GM19395 (cell line): Measurements from ENCODE around the gene FMNL2.
"Not testable (repeated sequence)": the region's sequence is repeated elsewhere in the genome, so short reads cannot be mapped to it uniquely, and the experiment has no call there.

Experiments
- ATAC-seq: cut with Tn5 transposase; IDR thresholded peaks from one replicate; pipeline ENCODE4 v1.9.1; 2021; ENCODE audit warnings: mild to moderate bottlenecking, moderate library complexity; ENCODE audit not compliant: unreplicated experiment

The FMNL2 gene

GRCh38 chr2:152466980-152467676, 132.2 kb downstream of the FMNL2 start:
- peak; percentile 97 for ATAC-seq

DNA sequence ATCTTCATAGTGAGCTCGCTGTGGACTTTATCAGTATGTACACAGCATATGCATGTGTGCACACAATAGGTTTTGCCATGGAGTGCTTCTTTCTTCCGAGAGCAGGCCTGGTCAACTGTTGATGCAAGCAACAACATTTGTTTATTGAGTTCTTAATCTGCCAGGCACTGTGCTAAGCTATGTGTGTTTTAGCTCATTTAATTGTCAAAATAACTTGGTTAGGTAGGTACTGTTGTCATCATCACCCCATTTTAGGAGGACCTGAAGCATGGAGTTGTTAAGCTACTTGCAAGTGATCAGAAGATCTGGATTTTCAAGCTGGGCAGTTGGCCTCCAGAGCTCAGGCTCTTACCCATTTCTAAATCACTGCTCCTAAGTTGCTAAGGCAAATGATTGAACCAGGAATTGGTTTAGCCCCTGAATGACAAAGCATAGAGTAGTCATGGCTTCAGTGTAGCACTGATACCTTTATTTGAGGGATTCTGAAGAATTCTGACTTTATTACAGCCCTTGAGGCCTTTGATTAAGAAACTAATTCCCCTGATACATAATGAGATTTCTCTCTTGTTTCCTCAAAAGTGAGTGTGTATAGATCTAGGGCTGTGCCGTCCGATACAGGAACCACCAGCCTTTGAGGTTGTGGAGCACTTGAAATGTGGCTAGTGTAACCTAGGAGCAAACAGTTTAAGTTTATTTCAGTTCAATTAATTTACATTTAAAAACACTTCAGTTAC, 132.9 kb downstream of the FMNL2 start:
- ATAC-seq, result no peak

- ATAC-seq, result no peak
Measured at GRCh38 chr2:152468899-152469692, 134.1 kb downstream of the FMNL2 start.

GRCh38 chr2:152470861-152471854, 136.2 kb downstream of the FMNL2 start:
- no peak for ATAC-seq

- no peak for ATAC-seq
Measured at GRCh38 chr2:152472481-152472887, 137.5 kb downstream of the FMNL2 start.

DNA sequence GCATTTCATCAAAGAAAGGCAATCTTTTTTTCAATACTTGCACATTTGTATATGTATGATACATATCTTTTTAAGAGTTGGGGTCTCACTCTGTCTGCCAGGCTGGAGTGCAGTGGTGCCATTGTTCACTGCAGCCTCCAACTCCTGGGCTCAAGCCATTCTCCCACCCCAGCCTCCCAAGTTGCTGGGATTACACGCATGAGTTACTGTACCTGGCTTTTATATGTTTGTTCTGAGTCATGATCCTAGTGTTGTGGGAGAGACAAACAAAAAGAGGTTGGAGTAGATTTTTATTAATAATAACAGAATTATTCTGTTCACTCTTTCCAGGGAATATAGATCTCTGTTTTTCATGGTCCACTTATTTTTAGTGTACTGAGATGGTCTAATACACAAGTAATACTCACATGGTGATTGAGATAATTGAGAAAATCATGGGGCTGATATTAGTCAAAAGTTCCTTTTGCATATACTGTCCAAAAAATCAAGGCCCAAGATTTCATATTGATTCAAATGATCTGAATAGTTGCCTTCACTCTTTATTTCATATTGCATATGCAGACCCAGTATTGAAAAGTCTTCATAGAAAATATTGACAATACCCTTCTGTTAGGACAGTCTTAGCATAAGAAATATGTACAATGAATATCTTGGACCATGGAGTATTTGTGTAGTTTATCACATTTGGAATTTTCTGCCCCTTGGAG, 138.3 kb downstream of the FMNL2 start:
- no peak for ATAC-seq

GRCh38 chr2:152474523-152474922, 139.5 kb downstream of the FMNL2 start:
- ATAC-seq, result not testable (repeated sequence)

DNA sequence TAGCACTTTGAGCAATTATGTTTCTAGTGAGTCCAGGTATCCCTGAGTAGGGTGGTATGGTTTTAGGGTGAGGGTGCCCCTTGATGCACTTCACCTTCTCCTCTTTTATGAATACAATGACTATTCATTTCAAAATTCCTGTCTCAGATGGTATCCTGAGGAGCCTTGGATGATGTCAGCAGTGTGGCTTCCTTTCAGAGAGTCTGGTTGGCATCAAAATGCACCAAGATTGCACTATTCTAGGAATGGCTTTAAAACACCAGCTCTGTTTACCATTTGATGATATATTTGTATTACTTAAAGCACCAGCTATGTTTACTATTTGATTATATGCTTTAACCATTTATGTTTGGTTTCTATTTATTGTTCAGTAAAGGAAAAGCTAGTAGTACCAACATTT, 141.0 kb downstream of the FMNL2 start:
- no peak for ATAC-seq

- ATAC-seq, result no peak
Measured at GRCh38 chr2:152477347-152478092, 142.5 kb downstream of the FMNL2 start.

DNA sequence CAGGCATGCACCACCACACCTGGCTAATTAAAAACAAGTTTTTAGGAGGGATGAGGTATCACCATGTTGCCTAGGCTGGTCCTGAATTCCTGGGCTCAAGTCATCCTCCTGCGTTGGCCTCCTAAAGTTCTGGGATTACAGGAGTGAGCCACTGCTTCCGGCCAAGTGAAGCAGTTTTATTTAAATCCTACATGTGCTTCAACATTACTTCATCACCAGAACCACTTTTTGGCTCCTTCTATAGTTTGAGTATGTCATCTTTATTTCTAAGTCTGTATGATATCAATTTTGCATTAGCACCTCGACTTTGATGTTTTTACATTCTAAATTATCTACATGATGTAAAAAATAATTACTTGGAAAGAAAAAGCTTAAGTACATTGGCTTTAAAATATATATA, 144.3 kb downstream of the FMNL2 start:
- no peak for ATAC-seq

- ATAC-seq, result no peak
Measured at GRCh38 chr2:152480821-152481399, 145.9 kb downstream of the FMNL2 start.

DNA sequence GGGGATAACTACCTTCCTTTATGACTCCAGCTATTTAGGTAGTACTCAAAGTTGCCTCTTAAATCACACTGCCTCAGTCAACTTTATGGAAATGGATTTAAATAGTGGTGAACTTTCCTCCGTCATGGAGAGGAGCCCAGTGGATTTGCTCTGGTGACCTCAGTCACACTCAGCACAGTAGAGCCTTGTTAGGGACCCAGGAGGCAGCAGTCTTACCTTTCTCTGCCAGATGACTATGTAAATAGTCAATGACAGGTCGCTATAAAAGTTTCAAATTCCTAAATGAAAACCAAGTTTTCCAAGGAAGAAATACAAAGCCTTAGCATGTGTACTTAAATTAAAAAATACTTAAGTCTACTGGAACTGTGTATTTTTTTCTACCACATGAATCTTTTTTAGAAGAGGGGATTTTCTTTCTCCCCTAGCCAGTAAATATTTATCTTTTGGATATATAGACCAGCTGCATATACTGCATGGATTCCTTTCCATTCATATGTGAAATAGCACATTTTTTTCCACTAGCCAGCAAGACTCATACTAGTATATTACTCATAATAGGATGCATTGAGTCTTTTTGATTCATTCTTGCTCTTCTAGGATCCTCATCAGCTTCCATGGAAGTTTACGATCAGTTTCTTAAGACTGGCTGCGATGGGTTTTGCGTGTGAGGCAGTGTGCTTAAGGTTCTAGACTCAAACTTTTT, 147.1 kb downstream of the FMNL2 start:
- ATAC-seq, result no peak

- ATAC-seq, result no peak
Measured at GRCh38 chr2:152483276-152484063, 148.5 kb downstream of the FMNL2 start.

- ATAC-seq, result no peak
Measured at GRCh38 chr2:152485954-152486736, 151.2 kb downstream of the FMNL2 start.

- no peak for ATAC-seq
Measured at GRCh38 chr2:152486737-152487400, 151.9 kb downstream of the FMNL2 start.

GRCh38 chr2:152488075-152488474, 153.1 kb downstream of the FMNL2 start:
- no peak for ATAC-seq
